HCT116 (cell line): ENCODE results near the gene ZBTB47. TPM values are rescaled to one million over a fixed set of nuclear protein-coding genes. Genes with fewer than 3 reads are reported as not detected.

ENCODE experiments used
- ATAC-seq: fragments of 200-7000 bp; cut with Tn5 transposase; 2 replicates; pipeline ENCODE4 v1.9.1; 2020; ENCODE audit warnings: mild to moderate bottlenecking, moderate library complexity
- BruUV-seq: library from RNA; stranded (reverse); fragments of 400-500 nt; replicated peaks from 2 replicates; lab custom pipeline; 2021; lab: Mats Ljungman, UMichigan
- CTCF ChIA-PET: fragments of 300-600 bp; sonication (Branson Sonifier 250); formaldehyde crosslinking; loops from one replicate; lab custom pipeline; 2021; ENCODE audit warnings: antibody characterized with exemption; lab: Charles Lee
- POLR2A ChIA-PET: fragments of 300-600, 350-600 bp; sonication (Branson Sonifier 250); formaldehyde crosslinking; loops from one replicate; lab custom pipeline; 2021; ENCODE audit warnings: antibody characterized with exemption; lab: Charles Lee
- RAD21 ChIA-PET, 2 experiments: fragments of 300-600 bp; sonication (Branson Sonifier 250); formaldehyde crosslinking; loops; one replicate each; lab custom pipeline; 2023; ENCODE audit warnings: low total read pairs in 2 of 2; ENCODE audit not compliant: uncharacterized antibody in 2 of 2, unreplicated experiment in 2 of 2, low non-redundant PET in 1 of 2; lab: Charles Lee
- DNase-seq: peaks from one replicate; pipeline ENCODE4 v3.0.0-alpha.2; 2010; ENCODE audit warnings: low read depth, low spot score
- H2AFZ ChIP-seq: fragments of 200-600 bp; shearing (Covaris generic), sonication (generic); 2 replicates; pipeline ENCODE4 v1.6.1; 2017; ENCODE audit warnings: low read depth, mixed run types, mixed read lengths, antibody characterized with exemption, low read length; ENCODE audit not compliant: poor library complexity, severe bottlenecking
- H3K27ac ChIP-seq: 2 replicates; pipeline ENCODE4 v1.5.1; 2012; ENCODE audit warnings: low read depth, low read length
- H3K27me3 ChIP-seq: fragments of 200-600 bp; sonication (generic); 2 replicates; pipeline ENCODE4 v1.6.1; 2016; ENCODE audit warnings: mixed run types, low read length, mixed read lengths; ENCODE audit not compliant: insufficient read depth
- H3K36me3 ChIP-seq, 2 experiments: fragments of 200-500 bp in 1 of 2; fragments of 200-600 bp in 1 of 2; sonication (Bioruptor generic) in 1 of 2; sonication (generic) in 1 of 2; 2 replicates each; pipeline versions ENCODE4 v1.5.1 to v1.6.1; 2014 to 2016; ENCODE audit warnings: low read length in 2 of 2, inconsistent platforms in 1 of 2, mixed read lengths in 1 of 2, mixed run types in 1 of 2; ENCODE audit not compliant: insufficient read depth in 2 of 2, control insufficient read depth in 1 of 2
- H3K4me1 ChIP-seq, 2 experiments: fragments of 200-600 bp in 1 of 2; sonication (generic) in 1 of 2; 2 replicates each; pipeline versions ENCODE4 v1.5.1 to v1.6.1; 2012 to 2017; ENCODE audit warnings: low read length in 2 of 2, inconsistent platforms in 1 of 2, mild to moderate bottlenecking in 1 of 2, mixed read lengths in 1 of 2, mixed run types in 1 of 2, moderate library complexity in 1 of 2; ENCODE audit not compliant: insufficient read depth in 2 of 2, control insufficient read depth in 1 of 2
- H3K4me2 ChIP-seq: fragments of 200-600 bp; sonication (generic); 2 replicates; pipeline ENCODE4 v1.6.1; 2017; ENCODE audit warnings: mixed run types, low read length, mixed read lengths
- H3K4me3 ChIP-seq, 2 experiments: fragments of 200-600 bp in 1 of 2; sonication (generic) in 1 of 2; replicated peaks in 1 of 2; 2 replicates each; pipeline ENCODE4 v1.5.1; 2011 to 2016; ENCODE audit warnings: low read length in 2 of 2, control low read depth in 1 of 2, low read depth in 1 of 2, mild to moderate bottlenecking in 1 of 2, mixed read lengths in 1 of 2, mixed run types in 1 of 2
- H3K79me2 ChIP-seq: fragments of 200-600 bp; sonication (generic); 2 replicates; pipeline ENCODE4 v1.6.1; 2017; ENCODE audit warnings: mild to moderate bottlenecking, mixed run types, low read length, moderate library complexity, mixed read lengths; ENCODE audit not compliant: insufficient read depth
- H3K9ac ChIP-seq: fragments of 200-600 bp; sonication (generic); 2 replicates; pipeline ENCODE4 v1.6.1; 2016; ENCODE audit warnings: low read length, mixed read lengths
- H3K9me2 ChIP-seq: fragments of 200-600 bp; sonication (generic), shearing (Covaris generic); 2 replicates; pipeline ENCODE4 v1.6.1; 2017; ENCODE audit warnings: mixed run types, mild to moderate bottlenecking, moderate library complexity; ENCODE audit not compliant: insufficient read depth
- H3K9me3 ChIP-seq, 2 experiments: fragments of 200-500 bp in 1 of 2; fragments of 200-600 bp in 1 of 2; sonication (Bioruptor generic) in 1 of 2; sonication (generic) in 1 of 2; 2 replicates each; pipeline ENCODE4 v1.6.1; 2014 to 2017; ENCODE audit warnings: low read length in 2 of 2, mixed read lengths in 2 of 2, inconsistent platforms in 1 of 2, low read depth in 1 of 2, mild to moderate bottlenecking in 1 of 2, mixed run types in 1 of 2, moderate library complexity in 1 of 2; ENCODE audit not compliant: control insufficient read depth in 1 of 2, insufficient read depth in 1 of 2
- H4K20me1 ChIP-seq: fragments of 200-600 bp; sonication (generic), shearing (Covaris generic); 2 replicates; pipeline ENCODE4 v1.6.1; 2017; ENCODE audit warnings: mixed run types, mild to moderate bottlenecking, moderate library complexity; ENCODE audit not compliant: insufficient read depth
- EGR1 ChIP-seq: IDR thresholded peaks from 2 replicates; pipeline ENCODE4 v1.6.1; 2012; ENCODE audit warnings: low read depth
- ELF1 ChIP-seq: IDR thresholded peaks from 2 replicates; pipeline ENCODE4 v1.6.1; 2012; ENCODE audit warnings: low read depth, borderline replicate concordance
- EZH2 ChIP-seq: fragments of 200-600 bp; sonication (generic); IDR thresholded peaks from 2 replicates; pipeline ENCODE4 v1.6.1; 2017; ENCODE audit warnings: antibody characterized with exemption, mixed run types
- EZH2phosphoT487 ChIP-seq: fragments of 200-600 bp; IDR thresholded peaks from 2 replicates; pipeline ENCODE4 v1.6.1; 2018; ENCODE audit warnings: antibody characterized with exemption, borderline replicate concordance
- POLR2A ChIP-seq: IDR thresholded peaks from 2 replicates; pipeline ENCODE4 v1.7.0; 2011; ENCODE audit warnings: borderline replicate concordance; ENCODE audit not compliant: insufficient read depth, insufficient read length; ENCODE audit errors: extremely low read depth
- POLR2AphosphoS5 ChIP-seq: IDR thresholded peaks from 2 replicates; pipeline ENCODE4 v1.6.1; 2011; ENCODE audit warnings: mild to moderate bottlenecking, low read depth, low read length, moderate library complexity
- SIN3A ChIP-seq: IDR thresholded peaks from 2 replicates; pipeline ENCODE4 v1.6.1; 2012; ENCODE audit warnings: low read depth
- SRF ChIP-seq: IDR thresholded peaks from 2 replicates; pipeline ENCODE4 v1.6.1; 2012; ENCODE audit warnings: low read depth
- ZFX ChIP-seq: fragments of 450-650 bp; IDR thresholded peaks from 2 replicates; pipeline ENCODE4 v1.6.1; 2017
- intact Hi-C: fragments of 100-400 bp; cut with micrococcal nuclease; formaldehyde crosslinking; loops from 2 replicates; pipeline ENCODE4 v1.10.0; 2022
- total RNA-seq: library from RNA; stranded (reverse); gene quantifications from one replicate; pipeline ENCODE4 v1.2.1, GENCODE V29; 2021; ENCODE audit not compliant: unreplicated experiment
- TF ChIP-seq, protein P1 (sequence below): IDR thresholded peaks from 2 replicates; pipeline ENCODE4 v1.6.1; 2012
- TF ChIP-seq, protein P2 (sequence below): IDR thresholded peaks from 2 replicates; pipeline ENCODE4 v1.6.1; 2012; ENCODE audit warnings: low read depth
- TF ChIP-seq, protein P3 (sequence below), 3 experiments: fragments of 200-600 bp in 1 of 3; sonication (generic) in 1 of 3; IDR thresholded peaks in 2 of 3; conservative IDR thresholded peaks in 1 of 3; 2 replicates each; pipeline ENCODE4 v1.5.1; 2012 to 2017; ENCODE audit warnings: low read depth in 2 of 3, low read length in 2 of 3, antibody characterized with exemption in 1 of 3, borderline replicate concordance in 1 of 3, control low read depth in 1 of 3, mild to moderate bottlenecking in 1 of 3, mixed read lengths in 1 of 3, mixed run types in 1 of 3, moderate library complexity in 1 of 3; ENCODE audit not compliant: insufficient read depth in 1 of 3
- TF ChIP-seq, protein P4 (sequence below): IDR thresholded peaks from 2 replicates; pipeline ENCODE4 v1.6.1; 2011; ENCODE audit warnings: mild to moderate bottlenecking, low read length, moderate library complexity; ENCODE audit not compliant: insufficient replicate concordance; ENCODE audit errors: extremely low read depth

The ZBTB47 gene
- total RNA-seq, 1 experiment from 2014 or later: 6.3 TPM

- no peaks in the 10 kb centered on the region for H4K20me1 ChIP-seq
- no peak overlapping the region for H3K9ac ChIP-seq
- ChIA-PET RAD21 (no interaction called here), CTCF (no interaction called here)
- no peak for ATAC-seq
- DNase-seq: no peak
- no peak overlapping the region for H3K27ac ChIP-seq
- no peaks in the 10 kb centered on the region for H3K9me2 ChIP-seq
- TSS peak; percentile 16 for BruUV-seq
- H3K4me2 ChIP-seq: no peak overlapping the region
- no peaks in the 10 kb centered on the region for H3K4me1 ChIP-seq
- H3K9me3 ChIP-seq: no peaks in the 10 kb centered on the region
- H3K4me3 ChIP-seq: no peak overlapping the region
- intact Hi-C loops: no loop called here
- no peaks in the 10 kb centered on the region for H3K79me2 ChIP-seq
- H3K27me3 ChIP-seq: no peaks in the 10 kb centered on the region
- TF ChIP-seq EZH2: no peak
- TF ChIP-seq, all 23 proteins: peak for 0
- POLR2A ChIA-PET: no interaction called here
- H2AFZ ChIP-seq: no peak overlapping the region
- 0 out of 4 replicates have a peak, but pooled peaks cover 0 to 3% of the 10 kb centered on the region in 2 experiments for H3K36me3 ChIP-seq
Measured at GRCh38 chr3:42666022-42666421, 12.5 kb downstream of the ZBTB47 start.

GRCh38 chr3:42666577-42666998 is 13.1 kb downstream of the ZBTB47 start:
- Histone ChIP-seq H3K9ac (no peak overlapping the region), H3K9me2 (no peaks in the 10 kb centered on the region), H3K27ac (no peak overlapping the region), H4K20me1 (no peaks in the 10 kb centered on the region), H3K4me2 (no peak overlapping the region), H3K4me3 (no peak overlapping the region), H2AFZ (no peak overlapping the region), H3K9me3 (no peaks in the 10 kb centered on the region), H3K36me3 (no peaks in the 10 kb centered on the region), H3K4me1 (no peaks in the 10 kb centered on the region), H3K79me2 (no peaks in the 10 kb centered on the region), H3K27me3 (no peaks in the 10 kb centered on the region)
- POLR2A ChIA-PET: no interaction called here
- ATAC-seq (no peak), DNase-seq (no peak)
- BruUV-seq: no TSS peak
- RAD21 ChIA-PET: no interaction called here
- CTCF ChIA-PET: no interaction called here
- intact Hi-C loops: no loop called here
- TF ChIP-seq, protein P1, sequence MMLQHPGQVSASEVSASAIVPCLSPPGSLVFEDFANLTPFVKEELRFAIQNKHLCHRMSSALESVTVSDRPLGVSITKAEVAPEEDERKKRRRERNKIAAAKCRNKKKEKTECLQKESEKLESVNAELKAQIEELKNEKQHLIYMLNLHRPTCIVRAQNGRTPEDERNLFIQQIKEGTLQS: no peak
- TF ChIP-seq EGR1 (no peak), POLR2AphosphoS5 (no peak), ELF1 (no peak), EZH2phosphoT487 (no peak), SRF (no peak), SIN3A (no peak), POLR2A (no peak), ZFX (no peak)
- TF ChIP-seq, protein P2, sequence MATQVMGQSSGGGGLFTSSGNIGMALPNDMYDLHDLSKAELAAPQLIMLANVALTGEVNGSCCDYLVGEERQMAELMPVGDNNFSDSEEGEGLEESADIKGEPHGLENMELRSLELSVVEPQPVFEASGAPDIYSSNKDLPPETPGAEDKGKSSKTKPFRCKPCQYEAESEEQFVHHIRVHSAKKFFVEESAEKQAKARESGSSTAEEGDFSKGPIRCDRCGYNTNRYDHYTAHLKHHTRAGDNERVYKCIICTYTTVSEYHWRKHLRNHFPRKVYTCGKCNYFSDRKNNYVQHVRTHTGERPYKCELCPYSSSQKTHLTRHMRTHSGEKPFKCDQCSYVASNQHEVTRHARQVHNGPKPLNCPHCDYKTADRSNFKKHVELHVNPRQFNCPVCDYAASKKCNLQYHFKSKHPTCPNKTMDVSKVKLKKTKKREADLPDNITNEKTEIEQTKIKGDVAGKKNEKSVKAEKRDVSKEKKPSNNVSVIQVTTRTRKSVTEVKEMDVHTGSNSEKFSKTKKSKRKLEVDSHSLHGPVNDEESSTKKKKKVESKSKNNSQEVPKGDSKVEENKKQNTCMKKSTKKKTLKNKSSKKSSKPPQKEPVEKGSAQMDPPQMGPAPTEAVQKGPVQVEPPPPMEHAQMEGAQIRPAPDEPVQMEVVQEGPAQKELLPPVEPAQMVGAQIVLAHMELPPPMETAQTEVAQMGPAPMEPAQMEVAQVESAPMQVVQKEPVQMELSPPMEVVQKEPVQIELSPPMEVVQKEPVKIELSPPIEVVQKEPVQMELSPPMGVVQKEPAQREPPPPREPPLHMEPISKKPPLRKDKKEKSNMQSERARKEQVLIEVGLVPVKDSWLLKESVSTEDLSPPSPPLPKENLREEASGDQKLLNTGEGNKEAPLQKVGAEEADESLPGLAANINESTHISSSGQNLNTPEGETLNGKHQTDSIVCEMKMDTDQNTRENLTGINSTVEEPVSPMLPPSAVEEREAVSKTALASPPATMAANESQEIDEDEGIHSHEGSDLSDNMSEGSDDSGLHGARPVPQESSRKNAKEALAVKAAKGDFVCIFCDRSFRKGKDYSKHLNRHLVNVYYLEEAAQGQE: no peak
- TF ChIP-seq, protein P3, sequence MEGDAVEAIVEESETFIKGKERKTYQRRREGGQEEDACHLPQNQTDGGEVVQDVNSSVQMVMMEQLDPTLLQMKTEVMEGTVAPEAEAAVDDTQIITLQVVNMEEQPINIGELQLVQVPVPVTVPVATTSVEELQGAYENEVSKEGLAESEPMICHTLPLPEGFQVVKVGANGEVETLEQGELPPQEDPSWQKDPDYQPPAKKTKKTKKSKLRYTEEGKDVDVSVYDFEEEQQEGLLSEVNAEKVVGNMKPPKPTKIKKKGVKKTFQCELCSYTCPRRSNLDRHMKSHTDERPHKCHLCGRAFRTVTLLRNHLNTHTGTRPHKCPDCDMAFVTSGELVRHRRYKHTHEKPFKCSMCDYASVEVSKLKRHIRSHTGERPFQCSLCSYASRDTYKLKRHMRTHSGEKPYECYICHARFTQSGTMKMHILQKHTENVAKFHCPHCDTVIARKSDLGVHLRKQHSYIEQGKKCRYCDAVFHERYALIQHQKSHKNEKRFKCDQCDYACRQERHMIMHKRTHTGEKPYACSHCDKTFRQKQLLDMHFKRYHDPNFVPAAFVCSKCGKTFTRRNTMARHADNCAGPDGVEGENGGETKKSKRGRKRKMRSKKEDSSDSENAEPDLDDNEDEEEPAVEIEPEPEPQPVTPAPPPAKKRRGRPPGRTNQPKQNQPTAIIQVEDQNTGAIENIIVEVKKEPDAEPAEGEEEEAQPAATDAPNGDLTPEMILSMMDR (IDR thresholded peaks at IDR 0.05 in 2 of 3, conservative IDR thresholded peaks at IDR 0.05 in 1 of 3; ENCODE audit: borderline replicate concordance in 1 of 3, insufficient read depth in 1 of 3, low read depth in 2 of 3, low read length in 2 of 3): no peak
- TF ChIP-seq, protein P4, sequence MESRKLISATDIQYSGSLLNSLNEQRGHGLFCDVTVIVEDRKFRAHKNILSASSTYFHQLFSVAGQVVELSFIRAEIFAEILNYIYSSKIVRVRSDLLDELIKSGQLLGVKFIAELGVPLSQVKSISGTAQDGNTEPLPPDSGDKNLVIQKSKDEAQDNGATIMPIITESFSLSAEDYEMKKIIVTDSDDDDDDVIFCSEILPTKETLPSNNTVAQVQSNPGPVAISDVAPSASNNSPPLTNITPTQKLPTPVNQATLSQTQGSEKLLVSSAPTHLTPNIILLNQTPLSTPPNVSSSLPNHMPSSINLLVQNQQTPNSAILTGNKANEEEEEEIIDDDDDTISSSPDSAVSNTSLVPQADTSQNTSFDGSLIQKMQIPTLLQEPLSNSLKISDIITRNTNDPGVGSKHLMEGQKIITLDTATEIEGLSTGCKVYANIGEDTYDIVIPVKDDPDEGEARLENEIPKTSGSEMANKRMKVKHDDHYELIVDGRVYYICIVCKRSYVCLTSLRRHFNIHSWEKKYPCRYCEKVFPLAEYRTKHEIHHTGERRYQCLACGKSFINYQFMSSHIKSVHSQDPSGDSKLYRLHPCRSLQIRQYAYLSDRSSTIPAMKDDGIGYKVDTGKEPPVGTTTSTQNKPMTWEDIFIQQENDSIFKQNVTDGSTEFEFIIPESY: no peak
